Ectodermal cell (in vitro differentiated cells): ENCODE measurements around the gene DHRS12.

Source experiments
- H3K27ac ChIP-seq: 2 replicates; pipeline ENCODE4 v1.7.0; 2013; ENCODE audit warnings: mild to moderate bottlenecking, low read depth, low read length; ENCODE audit not compliant: insufficient read depth, poor library complexity, severe bottlenecking
- H3K27me3 ChIP-seq: 2 replicates; pipeline ENCODE4 v1.7.0; 2013; ENCODE audit warnings: mild to moderate bottlenecking, low read length; ENCODE audit not compliant: insufficient read depth, control insufficient read depth, poor library complexity, severe bottlenecking
- H3K36me3 ChIP-seq: one replicate; pipeline ENCODE4 v1.7.0; 2013; ENCODE audit warnings: low read length; ENCODE audit not compliant: control insufficient read depth, insufficient read depth
- H3K4me1 ChIP-seq: one replicate; pipeline ENCODE4 v1.7.0; 2013; ENCODE audit warnings: low read length; ENCODE audit not compliant: control insufficient read depth, insufficient read depth
- H3K4me3 ChIP-seq: 2 replicates; pipeline ENCODE4 v1.7.0; 2013; ENCODE audit warnings: low read depth, low read length, control low read depth; ENCODE audit not compliant: insufficient read depth
- H3K9me3 ChIP-seq: 2 replicates; pipeline ENCODE4 v1.7.0; 2013; ENCODE audit warnings: mild to moderate bottlenecking, low read length, moderate library complexity; ENCODE audit not compliant: control insufficient read depth
- WGBS, 2 experiments: methylation state at CpG; one replicate each; pipeline ENCODE4 v1.1.7; 2013; ENCODE audit warnings: missing lambda C conversion rate in 2 of 2; 5-methylcytosine and 5-hydroxymethylcytosine counted together

Gene DHRS12

DNA sequence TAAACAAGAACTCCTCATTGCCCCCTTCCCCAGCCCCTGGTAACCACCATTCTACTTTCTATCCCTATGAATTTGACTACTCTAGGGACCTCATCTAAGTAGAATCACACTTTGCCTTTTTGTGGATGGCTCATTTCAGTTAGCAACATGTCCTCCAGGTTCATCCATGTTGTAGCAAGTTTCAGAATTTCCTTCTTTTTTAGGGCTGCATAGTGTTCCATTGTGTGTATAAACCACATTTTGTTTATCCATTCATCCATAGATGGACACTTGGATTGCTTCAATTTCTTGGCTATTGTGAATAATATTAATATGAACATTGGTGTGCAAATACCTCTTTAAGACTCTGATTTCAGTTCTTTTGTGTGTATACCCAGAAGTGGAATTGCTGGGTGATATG, 4.8 kb upstream of the DHRS12 start:
- Histone ChIP-seq H3K36me3 (no peaks in the 10 kb centered on the region), H3K27ac (no peak overlapping the region), H3K9me3 (no peaks in the 10 kb centered on the region), H3K4me3 (no peak overlapping the region), H3K27me3 (no peaks in the 10 kb centered on the region), H3K4me1 (peaks cover 4% of the 10 kb centered on the region)

GRCh38 chr13:51807041-51807440, 3.1 kb upstream of the DHRS12 start:
- Histone ChIP-seq H3K9me3 (no peaks in the 10 kb centered on the region), H3K27ac (no peak overlapping the region), H3K27me3 (no peaks in the 10 kb centered on the region), H3K36me3 (no peaks in the 10 kb centered on the region), H3K4me3 (no peak overlapping the region), H3K4me1 (peaks cover 15% of the 10 kb centered on the region)
- WGBS, 2 experiments: 73 to 77% methylated on average over 5 of the region's 5 CpGs

GRCh38 chr13:51806566-51806965, 2.6 kb upstream of the DHRS12 start:
- WGBS, 2 experiments: 85 to 87% methylated on average over 2 of the region's 2 CpGs
- no peaks in the 10 kb centered on the region for H3K27me3 ChIP-seq
- H3K36me3 ChIP-seq: no peaks in the 10 kb centered on the region
- no peaks in the 10 kb centered on the region for H3K9me3 ChIP-seq
- no peak overlapping the region for H3K4me3 ChIP-seq
- no peak overlapping the region for H3K27ac ChIP-seq
- peaks cover 20% of the 10 kb centered on the region for H3K4me1 ChIP-seq

DNA sequence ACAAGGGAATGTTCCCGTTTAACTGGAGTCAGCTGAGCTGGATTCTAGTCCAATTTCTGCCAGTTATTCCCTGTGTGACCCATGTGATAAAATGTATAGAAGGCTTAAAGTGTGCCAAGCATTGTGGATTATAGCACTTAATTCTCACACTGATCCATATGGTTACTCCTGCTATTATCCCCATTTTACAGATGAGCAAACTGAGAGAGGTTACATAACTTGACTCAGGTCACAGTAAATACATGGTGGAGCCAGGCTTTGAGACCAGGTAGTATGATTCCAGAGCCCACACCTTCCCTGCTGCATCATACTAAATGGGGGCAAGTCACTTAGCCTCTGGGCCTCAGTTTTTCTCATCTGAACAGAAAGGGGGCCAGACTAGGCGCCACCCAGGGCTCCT, 2.0 kb upstream of the DHRS12 start:
- Histone ChIP-seq H3K4me3 (no peak overlapping the region), H3K36me3 (no peaks in the 10 kb centered on the region), H3K9me3 (no peaks in the 10 kb centered on the region), H3K27ac (no peak overlapping the region), H3K27me3 (no peaks in the 10 kb centered on the region), H3K4me1 (peaks cover 25% of the 10 kb centered on the region)
- 94 to 97% methylated on average over 2 of the region's 2 CpGs for WGBS, 2 experiments

GRCh38 chr13:51805313-51805712, 1.4 kb upstream of the DHRS12 start:
- Histone ChIP-seq H3K36me3 (no peaks in the 10 kb centered on the region), H3K27ac (no peak overlapping the region), H3K4me1 (peaks cover 25% of the 10 kb centered on the region), H3K9me3 (no peaks in the 10 kb centered on the region), H3K4me3 (no peak overlapping the region), H3K27me3 (no peaks in the 10 kb centered on the region)
- 90 to 92% methylated on average over 4 of the region's 4 CpGs for WGBS, 2 experiments

DNA sequence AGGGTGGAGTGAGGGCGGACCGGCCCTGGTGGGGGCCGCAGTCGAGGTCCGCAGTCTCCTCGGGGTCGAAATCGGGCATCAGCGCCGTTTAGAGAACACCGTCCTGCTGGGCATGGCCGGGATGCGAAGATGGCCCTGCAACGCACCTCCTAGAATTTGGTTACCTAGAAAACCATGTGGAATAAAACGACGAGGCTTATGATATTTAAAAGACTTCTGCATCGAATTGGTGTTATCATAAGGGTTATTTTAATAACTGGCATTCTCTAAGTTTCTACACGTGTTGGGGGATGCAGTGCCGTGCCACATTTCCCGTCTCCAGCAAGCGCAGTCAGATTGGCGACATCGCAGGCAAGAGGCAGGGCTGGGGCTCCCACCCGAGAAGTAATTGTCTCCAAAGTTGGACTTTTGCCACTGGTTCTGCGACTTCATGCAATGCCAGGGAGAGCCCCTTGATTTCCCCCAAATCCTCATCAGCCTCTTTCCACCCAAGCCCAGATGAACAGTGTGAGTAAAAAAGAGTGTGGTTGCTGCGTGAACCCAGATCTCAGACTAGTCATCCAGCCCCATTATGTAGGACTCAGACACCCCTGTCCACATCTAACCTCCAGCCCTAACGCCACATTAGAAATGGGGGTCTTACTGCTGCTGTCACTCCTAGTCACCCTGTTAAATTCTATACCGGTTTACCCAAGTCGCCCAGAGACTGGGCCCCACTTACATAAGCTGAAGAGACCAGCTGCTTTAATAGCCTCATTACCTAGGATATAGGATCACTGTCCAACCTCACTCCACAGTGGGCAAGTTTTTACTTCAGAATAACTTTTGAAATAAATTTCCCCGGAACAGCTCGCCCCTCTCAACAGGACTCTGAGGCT, 571 bp upstream of the DHRS12 start:
- Histone ChIP-seq H3K27ac (peak overlapping the region; percentile 90), H3K27me3 (no peaks in the 10 kb centered on the region), H3K36me3 (no peaks in the 10 kb centered on the region), H3K4me3 (peak overlapping the region; percentile 78), H3K4me1 (peaks cover 25% of the 10 kb centered on the region), H3K9me3 (no peaks in the 10 kb centered on the region)
- WGBS, 2 experiments: 28 to 32% methylated on average over 31 of the region's 31 CpGs

DNA sequence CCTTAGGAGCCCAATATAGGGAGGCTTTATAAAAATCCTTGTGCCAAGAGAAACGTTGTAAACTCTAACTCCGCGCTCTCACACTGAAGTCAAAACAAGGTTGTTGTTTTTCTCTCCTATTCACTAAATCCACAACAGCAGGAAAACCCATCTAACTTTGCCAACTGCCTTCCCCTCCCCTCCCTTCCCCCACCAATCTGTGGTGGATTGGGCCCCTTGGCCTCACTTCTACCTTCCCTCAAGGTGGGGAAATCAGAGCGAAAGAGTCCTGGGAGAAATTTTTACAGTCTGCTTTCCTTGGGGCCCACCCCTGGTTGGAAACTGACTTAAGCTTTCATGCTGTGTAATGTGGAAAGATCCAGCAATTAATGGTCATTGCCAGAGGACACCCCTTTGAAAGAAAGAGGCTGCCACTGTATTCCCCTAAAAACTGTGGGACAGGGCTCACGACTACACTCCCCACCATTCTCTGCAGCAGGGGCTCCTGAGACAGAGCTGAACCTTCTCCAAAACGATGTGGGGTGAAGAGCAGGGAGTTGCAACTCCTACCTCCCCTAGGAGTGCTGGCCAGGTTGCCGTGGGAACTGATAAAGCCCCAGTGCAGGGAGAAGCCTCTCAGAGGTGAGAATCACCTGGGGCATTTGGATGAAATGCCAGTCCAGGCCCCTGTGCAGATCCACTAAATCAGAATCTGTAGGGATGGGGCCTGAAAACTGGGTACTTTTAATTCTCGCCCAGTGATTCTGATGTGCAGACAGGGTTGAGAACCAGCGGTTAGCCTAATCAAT, 1.1 kb downstream of the DHRS12 start:
- Histone ChIP-seq H3K9me3 (no peaks in the 10 kb centered on the region), H3K27ac (peak overlapping the region; percentile 90), H3K36me3 (no peaks in the 10 kb centered on the region), H3K4me1 (peaks cover 25% of the 10 kb centered on the region), H3K4me3 (peak overlapping the region; percentile 78), H3K27me3 (no peaks in the 10 kb centered on the region)
- 63% methylated on average over 9 of the region's 9 CpGs for WGBS, 2 experiments

GRCh38 chr13:51801631-51802099, 2.3 kb downstream of the DHRS12 start:
- 34 to 35% methylated on average over 7 of the region's 7 CpGs for WGBS, 2 experiments
- no peaks in the 10 kb centered on the region for H3K27me3 ChIP-seq
- no peak overlapping the region for H3K4me3 ChIP-seq
- no peaks in the 10 kb centered on the region for H3K36me3 ChIP-seq
- H3K27ac ChIP-seq: peak overlapping the region; percentile 66
- peaks cover 25% of the 10 kb centered on the region for H3K4me1 ChIP-seq
- H3K9me3 ChIP-seq: no peaks in the 10 kb centered on the region

DNA sequence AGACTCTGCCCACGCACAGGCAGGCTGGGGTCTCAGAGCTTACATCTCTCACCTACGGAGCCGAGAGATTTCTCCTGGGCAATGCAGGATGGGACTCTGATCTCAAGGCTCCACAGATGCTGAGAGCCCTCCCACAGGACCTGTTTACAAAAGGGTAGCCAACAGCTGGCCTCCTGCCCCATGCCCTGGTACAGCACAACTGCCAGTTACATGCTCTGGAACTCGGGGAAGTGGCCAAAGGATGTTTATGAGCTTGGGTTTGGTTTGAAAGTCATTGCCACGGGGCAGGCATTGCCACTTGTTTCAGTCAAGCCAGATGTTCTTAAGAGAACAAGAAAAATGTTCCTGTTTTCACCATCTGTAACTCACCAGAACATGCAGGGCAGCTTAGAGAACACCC, 3.5 kb downstream of the DHRS12 start:
- H3K9me3 ChIP-seq: no peaks in the 10 kb centered on the region
- H3K27me3 ChIP-seq: no peaks in the 10 kb centered on the region
- 93 to 95% methylated on average over 5 of the region's 5 CpGs for WGBS, 2 experiments
- no peak overlapping the region for H3K27ac ChIP-seq
- no peak overlapping the region for H3K4me3 ChIP-seq
- no peaks in the 10 kb centered on the region for H3K36me3 ChIP-seq
- peaks cover 25% of the 10 kb centered on the region for H3K4me1 ChIP-seq

GRCh38 chr13:51799261-51799660, 4.7 kb downstream of the DHRS12 start:
- no peak overlapping the region for H3K4me3 ChIP-seq
- H3K4me1 ChIP-seq: peaks cover 21% of the 10 kb centered on the region
- H3K9me3 ChIP-seq: no peaks in the 10 kb centered on the region
- 85 to 89% methylated on average over 12 of the region's 12 CpGs for WGBS, 2 experiments
- H3K27ac ChIP-seq: no peak overlapping the region
- no peaks in the 10 kb centered on the region for H3K27me3 ChIP-seq
- no peaks in the 10 kb centered on the region for H3K36me3 ChIP-seq
